ENCODE results near the gene POGZ. TPM values are rescaled to one million over a fixed set of nuclear protein-coding genes. Genes with fewer than 3 reads are reported as not detected.

Gene POGZ
- total RNA-seq, 1 experiment from 2014 or later = 34.5 TPM

- DNase-seq (ENCODE audit: extremely low read depth, low read depth) = no peak
Measured at GRCh38 chr1:151373196-151373595, 86.1 kb downstream of the POGZ start.

- peak; percentile 75 for DNase-seq (ENCODE audit: extremely low read depth, low read depth)
Measured at GRCh38 chr1:151372058-151372934, 87.0 kb downstream of the POGZ start, which contains the start of gene SELENBP1. Gene SELENBP1, minus strand, starts transcription at chr1:151372705. Its CDS starts 64 bp downstream, at chr1:151372641.

GRCh38 chr1:151371370-151372057, 87.8 kb downstream of the POGZ start:
- DNase-seq (ENCODE audit: extremely low read depth, low read depth) = peak; percentile 25

- no peak for DNase-seq (ENCODE audit: extremely low read depth, low read depth)
Measured at GRCh38 chr1:151370211-151370911, 88.9 kb downstream of the POGZ start.

- no peak for DNase-seq (ENCODE audit: extremely low read depth, low read depth)
Measured at GRCh38 chr1:151369621-151370048, 89.7 kb downstream of the POGZ start.

- DNase-seq (ENCODE audit: extremely low read depth, low read depth) = no peak
Measured at GRCh38 chr1:151369302-151369610, 90.0 kb downstream of the POGZ start.

- no peak for DNase-seq (ENCODE audit: extremely low read depth, low read depth)
Measured at GRCh38 chr1:151368393-151369301, 90.6 kb downstream of the POGZ start.

- DNase-seq (ENCODE audit: extremely low read depth, low read depth) = no peak
Measured at GRCh38 chr1:151367658-151368392, 91.5 kb downstream of the POGZ start.

- no peak for DNase-seq (ENCODE audit: extremely low read depth, low read depth)
Measured at GRCh38 chr1:151364996-151365395, 94.3 kb downstream of the POGZ start.

- DNase-seq (ENCODE audit: extremely low read depth, low read depth) = no peak
Measured at GRCh38 chr1:151362308-151363155, 96.8 kb downstream of the POGZ start.

GRCh38 chr1:151361883-151362282, 97.4 kb downstream of the POGZ start:
- DNase-seq (ENCODE audit: extremely low read depth, low read depth) = no peak

- no peak for DNase-seq (ENCODE audit: extremely low read depth, low read depth)
Measured at GRCh38 chr1:151356696-151357095, 102.6 kb downstream of the POGZ start.

Small RNA genes lying within 50 kb of the gene (small RNA-seq; reads per million reads assigned to genes)
- 0.04 to 1.6 reads per million in 2 experiments for gene RNY4P25

Other genes with a start within 250 kb of the POGZ start
- gene PSMD4, start 204.8 kb downstream of the POGZ start, total RNA-seq (2014; rRNA removed; shearing (Covaris generic)) = 216 and 237 TPM in 2 replicates
- 22.6 and 23.0 TPM in 2 replicates for gene ZNF687, start 177.2 kb downstream of the POGZ start, total RNA-seq (2014; rRNA removed; shearing (Covaris generic))
- 36.1 and 36.8 TPM in 2 replicates for gene PI4KB, start 132.1 kb downstream of the POGZ start, total RNA-seq (2014; rRNA removed; shearing (Covaris generic))
- 41.9 and 48.1 TPM in 2 replicates for gene RFX5, start 112.2 kb downstream of the POGZ start, total RNA-seq (2014; rRNA removed; shearing (Covaris generic))
- gene SELENBP1, start 86.8 kb downstream of the POGZ start, total RNA-seq (2014; rRNA removed; shearing (Covaris generic)) = 24.6 and 28.9 TPM in 2 replicates
- 641 and 758 TPM in 2 replicates for gene PSMB4, start 59.9 kb downstream of the POGZ start, total RNA-seq (2014; rRNA removed; shearing (Covaris generic))
- 0.02 TPM in 1 of 2 replicates, not detected in the other for gene CGN, start 51.9 kb upstream of the POGZ start, total RNA-seq (2014; rRNA removed; shearing (Covaris generic))
- 17.1 and 17.2 TPM in 2 replicates for gene TUFT1, start 80.8 kb upstream of the POGZ start, total RNA-seq (2014; rRNA removed; shearing (Covaris generic))
- gene SNX27, start 152.6 kb upstream of the POGZ start, total RNA-seq (2014; rRNA removed; shearing (Covaris generic)) = 29.6 and 32.2 TPM in 2 replicates